GM23248 (cell line): ENCODE data around the gene SOX10.

Experiments used
- EZH2 ChIP-seq: fragments of 200-600 bp; sonication (generic); IDR thresholded peaks from 2 replicates; pipeline ENCODE4 v1.6.1; 2018; ENCODE audit warnings: antibody characterized with exemption, mild to moderate bottlenecking; ENCODE audit not compliant: insufficient read depth, poor library complexity, severe bottlenecking
- EZH2phosphoT487 ChIP-seq: fragments of 200-600 bp; sonication (generic); IDR thresholded peaks from 2 replicates; pipeline ENCODE4 v1.6.1; 2018; ENCODE audit warnings: antibody characterized with exemption, moderate library complexity, mild to moderate bottlenecking, low read depth; ENCODE audit not compliant: insufficient read depth

GRCh38 chr22:38007330-38007902 lies 23.1 kb upstream of the SOX10 start:
- TF ChIP-seq EZH2, result no peak
- no peak for TF ChIP-seq EZH2phosphoT487
